HCT116 (cell line): ENCODE results near the gene PDE9A. TPM values are rescaled to one million over a fixed set of nuclear protein-coding genes. Genes with fewer than 3 reads are reported as not detected.

Experiments
- ATAC-seq: fragments of 200-7000 bp; cut with Tn5 transposase; 2 replicates; pipeline ENCODE4 v1.9.1; 2020; ENCODE audit warnings: mild to moderate bottlenecking, moderate library complexity
- BruUV-seq: library from RNA; stranded (reverse); fragments of 400-500 nt; replicated peaks from 2 replicates; lab custom pipeline; 2021; lab: Mats Ljungman, UMichigan
- CTCF ChIA-PET: fragments of 300-600 bp; sonication (Branson Sonifier 250); formaldehyde crosslinking; loops from one replicate; lab custom pipeline; 2021; ENCODE audit warnings: antibody characterized with exemption; lab: Charles Lee
- POLR2A ChIA-PET: fragments of 300-600, 350-600 bp; sonication (Branson Sonifier 250); formaldehyde crosslinking; loops from one replicate; lab custom pipeline; 2021; ENCODE audit warnings: antibody characterized with exemption; lab: Charles Lee
- RAD21 ChIA-PET, 2 experiments: fragments of 300-600 bp; sonication (Branson Sonifier 250); formaldehyde crosslinking; loops; one replicate each; lab custom pipeline; 2023; ENCODE audit warnings: low total read pairs in 2 of 2; ENCODE audit not compliant: uncharacterized antibody in 2 of 2, unreplicated experiment in 2 of 2, low non-redundant PET in 1 of 2; lab: Charles Lee
- DNase-seq: peaks from one replicate; pipeline ENCODE4 v3.0.0-alpha.2; 2010; ENCODE audit warnings: low read depth, low spot score
- H2AFZ ChIP-seq: fragments of 200-600 bp; shearing (Covaris generic), sonication (generic); 2 replicates; pipeline ENCODE4 v1.6.1; 2017; ENCODE audit warnings: low read depth, mixed run types, mixed read lengths, antibody characterized with exemption, low read length; ENCODE audit not compliant: poor library complexity, severe bottlenecking
- H3K27ac ChIP-seq: 2 replicates; pipeline ENCODE4 v1.5.1; 2012; ENCODE audit warnings: low read depth, low read length
- H3K27me3 ChIP-seq: fragments of 200-600 bp; sonication (generic); 2 replicates; pipeline ENCODE4 v1.6.1; 2016; ENCODE audit warnings: mixed run types, low read length, mixed read lengths; ENCODE audit not compliant: insufficient read depth
- H3K36me3 ChIP-seq, 2 experiments: fragments of 200-500 bp in 1 of 2; fragments of 200-600 bp in 1 of 2; sonication (Bioruptor generic) in 1 of 2; sonication (generic) in 1 of 2; 2 replicates each; pipeline versions ENCODE4 v1.5.1 to v1.6.1; 2014 to 2016; ENCODE audit warnings: low read length in 2 of 2, inconsistent platforms in 1 of 2, mixed read lengths in 1 of 2, mixed run types in 1 of 2; ENCODE audit not compliant: insufficient read depth in 2 of 2, control insufficient read depth in 1 of 2
- H3K4me1 ChIP-seq, 2 experiments: fragments of 200-600 bp in 1 of 2; sonication (generic) in 1 of 2; 2 replicates each; pipeline versions ENCODE4 v1.5.1 to v1.6.1; 2012 to 2017; ENCODE audit warnings: low read length in 2 of 2, inconsistent platforms in 1 of 2, mild to moderate bottlenecking in 1 of 2, mixed read lengths in 1 of 2, mixed run types in 1 of 2, moderate library complexity in 1 of 2; ENCODE audit not compliant: insufficient read depth in 2 of 2, control insufficient read depth in 1 of 2
- H3K4me2 ChIP-seq: fragments of 200-600 bp; sonication (generic); 2 replicates; pipeline ENCODE4 v1.6.1; 2017; ENCODE audit warnings: mixed run types, low read length, mixed read lengths
- H3K4me3 ChIP-seq, 2 experiments: fragments of 200-600 bp in 1 of 2; sonication (generic) in 1 of 2; replicated peaks in 1 of 2; 2 replicates each; pipeline ENCODE4 v1.5.1; 2011 to 2016; ENCODE audit warnings: low read length in 2 of 2, control low read depth in 1 of 2, low read depth in 1 of 2, mild to moderate bottlenecking in 1 of 2, mixed read lengths in 1 of 2, mixed run types in 1 of 2
- H3K79me2 ChIP-seq: fragments of 200-600 bp; sonication (generic); 2 replicates; pipeline ENCODE4 v1.6.1; 2017; ENCODE audit warnings: mild to moderate bottlenecking, mixed run types, low read length, moderate library complexity, mixed read lengths; ENCODE audit not compliant: insufficient read depth
- H3K9ac ChIP-seq: fragments of 200-600 bp; sonication (generic); 2 replicates; pipeline ENCODE4 v1.6.1; 2016; ENCODE audit warnings: low read length, mixed read lengths
- H3K9me2 ChIP-seq: fragments of 200-600 bp; sonication (generic), shearing (Covaris generic); 2 replicates; pipeline ENCODE4 v1.6.1; 2017; ENCODE audit warnings: mixed run types, mild to moderate bottlenecking, moderate library complexity; ENCODE audit not compliant: insufficient read depth
- H3K9me3 ChIP-seq, 2 experiments: fragments of 200-500 bp in 1 of 2; fragments of 200-600 bp in 1 of 2; sonication (Bioruptor generic) in 1 of 2; sonication (generic) in 1 of 2; 2 replicates each; pipeline ENCODE4 v1.6.1; 2014 to 2017; ENCODE audit warnings: low read length in 2 of 2, mixed read lengths in 2 of 2, inconsistent platforms in 1 of 2, low read depth in 1 of 2, mild to moderate bottlenecking in 1 of 2, mixed run types in 1 of 2, moderate library complexity in 1 of 2; ENCODE audit not compliant: control insufficient read depth in 1 of 2, insufficient read depth in 1 of 2
- H4K20me1 ChIP-seq: fragments of 200-600 bp; sonication (generic), shearing (Covaris generic); 2 replicates; pipeline ENCODE4 v1.6.1; 2017; ENCODE audit warnings: mixed run types, mild to moderate bottlenecking, moderate library complexity; ENCODE audit not compliant: insufficient read depth
- CEBPB ChIP-seq: IDR thresholded peaks from 2 replicates; pipeline ENCODE4 v1.6.1; 2012; ENCODE audit warnings: low read depth
- EGR1 ChIP-seq: IDR thresholded peaks from 2 replicates; pipeline ENCODE4 v1.6.1; 2012; ENCODE audit warnings: low read depth
- ELF1 ChIP-seq: IDR thresholded peaks from 2 replicates; pipeline ENCODE4 v1.6.1; 2012; ENCODE audit warnings: low read depth, borderline replicate concordance
- EZH2phosphoT487 ChIP-seq: fragments of 200-600 bp; IDR thresholded peaks from 2 replicates; pipeline ENCODE4 v1.6.1; 2018; ENCODE audit warnings: antibody characterized with exemption, borderline replicate concordance
- JUND ChIP-seq: IDR thresholded peaks from 2 replicates; pipeline ENCODE4 v1.6.1; 2012
- SIN3A ChIP-seq: IDR thresholded peaks from 2 replicates; pipeline ENCODE4 v1.6.1; 2012; ENCODE audit warnings: low read depth
- SP1 ChIP-seq: IDR thresholded peaks from 2 replicates; pipeline ENCODE4 v1.6.1; 2012; ENCODE audit warnings: low read depth
- SRF ChIP-seq: IDR thresholded peaks from 2 replicates; pipeline ENCODE4 v1.6.1; 2012; ENCODE audit warnings: low read depth
- intact Hi-C: fragments of 100-400 bp; cut with micrococcal nuclease; formaldehyde crosslinking; loops from 2 replicates; pipeline ENCODE4 v1.10.0; 2022
- total RNA-seq: library from RNA; stranded (reverse); gene quantifications from one replicate; pipeline ENCODE4 v1.2.1, GENCODE V29; 2021; ENCODE audit not compliant: unreplicated experiment
- TF ChIP-seq, protein P1 (sequence below): IDR thresholded peaks from 2 replicates; pipeline ENCODE4 v1.6.1; 2012

PDE9A gene
- total RNA-seq, 1 experiment from 2014 or later: 31.4 TPM

DNA sequence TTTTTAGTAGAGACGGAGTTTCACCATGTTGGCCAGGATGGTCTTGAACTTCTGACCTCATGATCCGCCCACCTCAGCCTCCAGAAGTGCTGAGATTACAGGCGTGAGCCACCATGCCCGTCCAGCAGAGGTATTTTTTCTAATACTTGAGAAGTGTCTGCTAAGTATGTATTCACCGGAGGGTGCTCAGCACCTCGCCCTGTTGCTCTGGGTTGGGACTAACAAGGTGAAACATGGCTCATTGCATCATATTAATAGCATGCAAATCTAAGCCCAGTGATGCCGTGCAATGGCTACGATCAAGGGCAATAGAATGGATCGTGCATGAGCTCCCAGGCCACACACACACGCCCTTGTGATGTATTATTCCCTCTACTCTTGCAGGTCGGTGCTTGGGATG, 68.7 kb downstream of the PDE9A start (continued):
- TF ChIP-seq CEBPB (no peak), JUND (no peak)
- TF ChIP-seq, protein P1, sequence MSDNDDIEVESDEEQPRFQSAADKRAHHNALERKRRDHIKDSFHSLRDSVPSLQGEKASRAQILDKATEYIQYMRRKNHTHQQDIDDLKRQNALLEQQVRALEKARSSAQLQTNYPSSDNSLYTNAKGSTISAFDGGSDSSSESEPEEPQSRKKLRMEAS: no peak

DNA sequence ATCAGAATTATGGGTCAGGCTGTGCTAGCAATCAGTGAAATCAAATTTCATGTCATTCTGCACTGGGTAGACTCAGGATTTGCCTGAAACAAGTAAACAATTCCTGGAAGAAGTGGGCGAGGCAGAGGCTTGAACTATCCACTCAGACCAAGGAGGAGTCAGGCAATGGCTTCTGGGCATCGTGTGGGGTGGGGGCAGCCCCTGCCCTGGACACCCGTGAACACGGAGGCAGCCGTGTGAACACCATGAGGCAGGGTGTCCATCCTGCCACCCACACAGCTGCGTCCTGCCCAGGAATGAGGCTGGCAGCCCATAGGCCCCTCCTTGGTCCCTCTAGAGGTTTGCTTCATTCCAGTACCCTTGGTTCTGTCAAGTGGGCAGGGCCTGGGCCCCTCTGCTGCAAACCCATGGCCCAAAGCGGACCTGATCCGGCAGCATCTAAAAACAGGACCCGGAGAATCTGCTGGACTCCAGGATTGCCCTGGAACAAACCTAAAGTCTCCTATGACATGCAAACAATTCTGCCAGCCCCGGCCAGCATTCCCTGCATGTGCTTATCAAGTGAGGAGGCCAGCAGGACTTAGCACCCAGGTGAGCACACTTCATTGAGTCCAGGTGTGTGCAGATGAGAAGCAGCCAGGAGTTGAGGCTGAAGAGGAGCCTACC, 69.5 kb downstream of the PDE9A start:
- Histone ChIP-seq H3K9me2 (no peaks in the 10 kb centered on the region), H3K4me1 (peaks cover 74 to 82% of the 10 kb centered on the region in 2 experiments), H2AFZ (no peak overlapping the region), H4K20me1 (no peaks in the 10 kb centered on the region), H3K79me2 (no peaks in the 10 kb centered on the region), H3K36me3 (no peaks in the 10 kb centered on the region), H3K27me3 (no peaks in the 10 kb centered on the region), H3K27ac (no peak overlapping the region), H3K9ac (0 out of 2 replicates have a peak overlapping the region, but pooled peaks have one; percentile 56), H3K4me2 (peak overlapping the region; percentile 75), H3K9me3 (no peaks in the 10 kb centered on the region), H3K4me3 (no peak overlapping the region)
- POLR2A ChIA-PET: no interaction called here
- ATAC-seq (no peak), DNase-seq (no peak)
- no peak for TF ChIP-seq EZH2phosphoT487
- RAD21 ChIA-PET: no interaction called here
- BruUV-seq: no TSS peak
- intact Hi-C loops: loop anchor here (10.0 kb wide), 2 partner anchors 68 to 108 kb away; partner anchors contain the start of gene PDE9A
- CTCF ChIA-PET: no interaction called here

DNA sequence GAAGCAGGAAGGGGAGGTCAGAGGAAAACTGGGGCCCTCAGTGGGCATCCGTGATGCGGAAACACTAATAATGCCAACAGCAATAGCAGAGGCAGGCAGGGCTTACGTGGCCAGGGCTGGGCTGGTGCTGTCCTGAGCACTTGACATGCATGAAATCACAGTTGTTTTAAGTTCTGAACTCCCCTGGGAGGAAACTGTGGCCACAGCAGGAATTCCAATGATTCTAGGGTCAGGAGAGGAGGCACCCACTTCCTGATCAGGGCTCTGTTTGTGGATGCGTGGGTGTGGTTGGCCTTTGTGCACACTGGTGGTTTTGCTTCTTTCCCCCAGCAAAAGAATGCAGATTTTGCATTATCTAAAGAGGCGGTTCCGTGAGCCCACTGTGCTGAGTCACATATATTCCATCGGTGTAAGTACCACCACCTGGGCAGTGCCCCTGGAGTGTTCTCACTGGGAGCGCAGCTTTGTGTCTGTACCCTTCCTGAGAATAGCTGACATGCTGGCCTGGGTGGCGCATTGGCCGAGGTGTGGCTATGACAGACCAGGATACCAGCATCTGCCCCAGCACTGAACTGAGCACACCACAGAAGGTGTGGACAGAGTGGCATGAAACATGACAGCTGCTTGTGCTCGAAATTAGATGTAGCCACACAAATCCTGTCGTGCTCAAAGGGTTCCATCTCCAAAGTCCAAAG, 71.0 kb downstream of the PDE9A start:
- intact Hi-C loops: loop anchor here (10.0 kb wide), 2 partner anchors 70 to 110 kb away; partner anchors contain the start of gene PDE9A
- Histone ChIP-seq H3K9me3 (no peaks in the 10 kb centered on the region), H3K4me2 (peak overlapping the region; percentile 75)
- TF ChIP-seq ELF1 (peak; percentile 43), EGR1 (peak; percentile 93), SIN3A (0 out of 2 replicates have a peak, but pooled peaks have one; percentile 69), CEBPB (no peak), SRF (no peak), SP1 (peak; percentile 73)
- TF ChIP-seq, protein P1: peak; percentile 52; the same call in 1 of the 2 replicates
- TF ChIP-seq, all 23 proteins: peak for 5
- Histone ChIP-seq H3K9ac (peak overlapping the region; percentile 56), H2AFZ (no peak overlapping the region), H3K27ac (peak overlapping the region; percentile 72), H3K36me3 (no peaks in the 10 kb centered on the region), H3K4me3 (peak overlapping the region; percentile 10 to 43; a peak in 2 of 4 replicates), H3K27me3 (no peaks in the 10 kb centered on the region), H3K9me2 (no peaks in the 10 kb centered on the region), H4K20me1 (no peaks in the 10 kb centered on the region), H3K4me1 (peaks cover 66 to 69% of the 10 kb centered on the region in 2 experiments), H3K79me2 (no peaks in the 10 kb centered on the region)
- RAD21 ChIA-PET: no interaction called here
- POLR2A ChIA-PET: no interaction called here
- CTCF ChIA-PET: no interaction called here
- BruUV-seq: no TSS peak
- ATAC-seq (peak; percentile 86), DNase-seq (peak; percentile 89)
